Large intestine (tissue), 3 donors: ENCODE measurements around the gene IPO11. TPM values are rescaled to one million over a fixed set of nuclear protein-coding genes. Genes with fewer than 3 reads are reported as not detected.

Experiments used
- DNase-seq, 2 donors: peaks; one replicate each; pipeline versions ENCODE4 v3.0.0 to v3.0.0-alpha.2; 2013
- H3K27ac ChIP-seq: one replicate; pipeline ENCODE4 v1.5.1; 2013; ENCODE audit warnings: low read length
- H3K27me3 ChIP-seq: 2 replicates; pipeline ENCODE4 v1.6.1; 2013; ENCODE audit warnings: low read length; ENCODE audit not compliant: control insufficient read depth, insufficient read depth
- H3K36me3 ChIP-seq: 2 replicates; pipeline ENCODE4 v1.6.1; 2013; ENCODE audit warnings: low read length; ENCODE audit not compliant: control insufficient read depth, insufficient read depth
- H3K4me1 ChIP-seq: one replicate; pipeline ENCODE4 v1.6.1; 2013; ENCODE audit warnings: low read length; ENCODE audit not compliant: control insufficient read depth, insufficient read depth
- H3K4me3 ChIP-seq: one replicate; pipeline ENCODE4 v1.5.1; 2013; ENCODE audit warnings: low read length
- H3K9me3 ChIP-seq: one replicate; pipeline ENCODE4 v1.6.1; 2013; ENCODE audit warnings: mild to moderate bottlenecking, low read depth, low read length, moderate library complexity; ENCODE audit not compliant: control insufficient read depth
- WGBS: methylation state at CpG from one replicate; pipeline ENCODE4 v1.1.5; 2013; ENCODE audit warnings: low lambda C conversion rate; ENCODE audit not compliant: insufficient coverage; 5-methylcytosine and 5-hydroxymethylcytosine counted together
- polyA plus RNA-seq: library from polyadenylated mRNA; unstranded; fragments of 120-200 nt; gene quantifications from one replicate; pipeline ENCODE4 v1.2.1, GENCODE V29; 2013

IPO11 gene
- polyA plus RNA-seq, 1 donor, result 20.9 TPM

GRCh38 chr5:62431735-62432620 lies 19.4 kb downstream of the IPO11 start:
- 90% methylated on average over 4 of the region's 11 CpGs for whole genome bisulfite sequencing
- no peak overlapping the region for H3K4me3 ChIP-seq
- no peak overlapping the region for H3K27ac ChIP-seq
- no peak for DNase-seq
- no peaks in the 10 kb centered on the region for H3K36me3 ChIP-seq
- no peaks in the 10 kb centered on the region for H3K9me3 ChIP-seq
- no peaks in the 10 kb centered on the region for H3K27me3 ChIP-seq
- no peaks in the 10 kb centered on the region for H3K4me1 ChIP-seq

DNA sequence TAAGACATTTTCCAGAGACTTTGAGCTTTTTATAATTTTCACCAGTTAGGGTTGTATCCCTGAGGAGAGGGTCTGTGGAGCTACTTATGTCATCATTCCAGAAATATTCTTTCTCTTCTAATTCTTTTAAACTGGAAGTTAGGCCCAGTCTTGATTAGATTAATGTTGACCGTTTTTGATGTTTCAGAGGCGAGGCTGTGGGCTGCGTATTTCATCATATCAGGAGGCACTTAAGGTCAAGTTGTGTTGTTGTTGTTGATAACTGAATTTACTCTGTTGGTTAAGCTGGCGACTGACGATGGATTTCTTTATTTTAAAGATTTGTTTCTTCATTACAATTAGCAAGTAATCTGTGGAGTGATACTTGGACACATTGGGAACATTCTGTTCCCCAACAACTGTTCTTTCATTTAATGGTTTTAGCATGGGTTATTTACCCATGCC lies 20.1 kb downstream of the IPO11 start:
- no peak overlapping the region for H3K27ac ChIP-seq
- no peaks in the 10 kb centered on the region for H3K27me3 ChIP-seq
- no peak for DNase-seq

GRCh38 chr5:62448528-62448927 lies 36.0 kb downstream of the IPO11 start:
- peaks cover 13% of the 10 kb centered on the region for H3K36me3 ChIP-seq
- WGBS, result no CpG with 5 or more reads among the region's 5 CpGs
- no peaks in the 10 kb centered on the region for H3K4me1 ChIP-seq
- H3K9me3 ChIP-seq, result no peaks in the 10 kb centered on the region
- no peak overlapping the region for H3K4me3 ChIP-seq
- H3K27ac ChIP-seq, result no peak overlapping the region
- no peak for DNase-seq
- H3K27me3 ChIP-seq, result no peaks in the 10 kb centered on the region

More for the DNA sequence above, 20.1 kb downstream of the IPO11 start:
- H3K9me3 ChIP-seq, result no peaks in the 10 kb centered on the region
- H3K4me1 ChIP-seq, result no peaks in the 10 kb centered on the region
- H3K4me3 ChIP-seq, result no peak overlapping the region
- WGBS, result 100% methylated on average over 2 of the region's 5 CpGs
- H3K36me3 ChIP-seq, result no peaks in the 10 kb centered on the region

DNA sequence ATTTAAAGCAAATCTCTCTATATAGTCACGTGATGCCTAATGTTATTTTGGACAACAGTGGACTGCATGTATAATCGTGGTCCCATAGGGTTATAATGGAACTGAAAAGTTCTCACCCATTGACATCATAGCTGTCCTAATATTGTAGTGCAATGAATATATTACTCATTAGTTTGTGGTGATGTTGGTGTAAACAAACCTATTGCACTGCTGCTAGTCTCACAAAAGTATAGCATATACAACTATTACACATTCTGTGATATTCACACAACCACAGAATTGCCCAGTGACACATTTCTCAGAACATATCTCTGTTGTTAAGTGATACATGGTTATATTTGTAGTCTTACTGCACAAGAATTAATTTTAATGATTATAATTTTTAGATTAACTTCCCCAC lies 37.7 kb downstream of the IPO11 start:
- WGBS, result 100% methylated on average over 1 of the region's 2 CpGs
- H3K36me3 ChIP-seq, result peaks cover 13% of the 10 kb centered on the region
- DNase-seq, result no peak
- no peaks in the 10 kb centered on the region for H3K9me3 ChIP-seq
- no peak overlapping the region for H3K4me3 ChIP-seq
- no peaks in the 10 kb centered on the region for H3K4me1 ChIP-seq
- H3K27ac ChIP-seq, result no peak overlapping the region
- H3K27me3 ChIP-seq, result no peaks in the 10 kb centered on the region

- Histone ChIP-seq H3K9me3 (no peaks in the 10 kb centered on the region), H3K27ac (no peak overlapping the region), H3K36me3 (peaks cover 4% of the 10 kb centered on the region), H3K4me1 (no peaks in the 10 kb centered on the region), H3K4me3 (no peak overlapping the region), H3K27me3 (no peaks in the 10 kb centered on the region)
- no peak for DNase-seq
- no CpG with 5 or more reads among the region's 1 CpG for WGBS
These were observed 44.5 kb downstream of the IPO11 start for GRCh38 chr5:62457071-62457470.

- Histone ChIP-seq H3K9me3 (no peaks in the 10 kb centered on the region), H3K36me3 (no peaks in the 10 kb centered on the region), H3K27ac (no peak overlapping the region), H3K4me3 (no peak overlapping the region), H3K4me1 (no peaks in the 10 kb centered on the region), H3K27me3 (no peaks in the 10 kb centered on the region)
- peak in 1 of 2 donors; percentile 8 for DNase-seq
These were observed 48.0 kb downstream of the IPO11 start for GRCh38 chr5:62460578-62460983.

GRCh38 chr5:62461561-62461960 lies 49.0 kb downstream of the IPO11 start:
- no peak for DNase-seq
- Histone ChIP-seq H3K27ac (no peak overlapping the region), H3K4me1 (no peaks in the 10 kb centered on the region), H3K36me3 (no peaks in the 10 kb centered on the region), H3K27me3 (no peaks in the 10 kb centered on the region), H3K9me3 (no peaks in the 10 kb centered on the region), H3K4me3 (no peak overlapping the region)
- 79% methylated on average over 2 of the region's 4 CpGs for WGBS

DNA sequence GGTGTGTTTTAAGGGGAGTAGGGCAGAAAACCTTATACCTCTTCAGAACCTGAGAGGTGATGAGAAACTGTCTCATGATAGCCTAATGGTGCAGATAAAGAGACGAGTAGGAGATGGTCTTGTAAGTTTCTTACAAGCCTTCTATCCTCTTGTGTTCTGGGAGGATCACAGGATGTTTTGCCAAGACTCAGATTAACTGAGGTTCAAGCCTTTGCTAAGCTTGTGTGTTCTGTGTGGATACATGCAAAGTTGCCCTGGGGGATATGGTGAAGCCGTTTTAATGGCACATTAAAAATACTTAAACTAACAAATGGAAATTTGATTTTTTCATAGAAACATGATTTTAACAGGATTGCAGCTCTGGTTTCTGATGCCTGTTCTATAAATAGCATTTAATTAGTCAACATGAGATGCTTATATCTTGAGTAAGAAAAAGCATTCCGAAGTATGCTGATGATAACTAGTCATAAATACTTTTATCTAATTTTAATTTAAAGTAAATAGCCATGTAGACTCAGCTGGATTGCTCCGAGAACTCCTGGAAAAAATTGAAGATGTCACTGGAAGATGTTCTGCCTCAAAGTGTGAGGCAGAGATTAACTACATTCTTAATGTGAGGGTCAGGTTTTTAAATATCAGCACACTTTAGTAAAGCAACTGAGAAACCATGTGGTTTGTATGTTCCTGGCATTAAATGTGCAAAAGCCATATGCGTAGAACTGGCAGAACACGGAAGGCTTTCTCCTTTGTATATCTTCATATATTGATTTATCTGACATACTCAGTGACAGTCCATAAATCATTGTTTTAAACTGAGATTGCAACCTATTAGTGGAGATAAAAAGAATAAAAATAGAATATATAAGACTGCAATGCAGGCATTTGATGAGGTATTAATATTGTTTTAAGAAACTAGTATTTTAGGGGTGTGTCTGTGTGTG lies 53.7 kb downstream of the IPO11 start:
- Histone ChIP-seq H3K4me3 (no peak overlapping the region), H3K27ac (no peak overlapping the region), H3K9me3 (no peaks in the 10 kb centered on the region), H3K4me1 (no peaks in the 10 kb centered on the region), H3K36me3 (peaks cover 10% of the 10 kb centered on the region), H3K27me3 (no peaks in the 10 kb centered on the region)
- 100% methylated on average over 1 of the region's 6 CpGs for WGBS
- DNase-seq, result no peak

DNA sequence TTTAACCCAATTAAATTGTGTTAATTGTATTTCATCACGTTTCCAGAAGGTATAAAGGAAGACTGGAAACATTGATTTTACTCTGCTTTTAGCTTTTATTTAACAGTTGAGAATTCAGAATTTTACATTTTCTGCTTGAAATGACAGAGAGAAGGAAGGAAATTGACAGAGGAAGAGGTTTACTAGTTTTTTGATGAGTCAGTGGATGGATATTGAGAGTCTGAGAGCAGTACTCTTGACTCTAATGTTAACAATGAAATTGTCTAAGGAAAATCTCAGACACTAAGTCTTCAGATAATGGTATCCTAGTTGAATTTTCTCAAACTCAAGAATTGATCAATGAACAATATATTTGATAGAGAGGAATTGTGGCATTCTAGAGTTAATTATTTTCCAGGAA lies 60.6 kb downstream of the IPO11 start:
- no peak overlapping the region for H3K27ac ChIP-seq
- peaks cover 5% of the 10 kb centered on the region for H3K36me3 ChIP-seq
- no peaks in the 10 kb centered on the region for H3K4me1 ChIP-seq
- no peaks in the 10 kb centered on the region for H3K27me3 ChIP-seq
- no peak overlapping the region for H3K4me3 ChIP-seq
- no peaks in the 10 kb centered on the region for H3K9me3 ChIP-seq
- no peak for DNase-seq
- 100% methylated on average over 1 of the region's 1 CpG for WGBS

DNA sequence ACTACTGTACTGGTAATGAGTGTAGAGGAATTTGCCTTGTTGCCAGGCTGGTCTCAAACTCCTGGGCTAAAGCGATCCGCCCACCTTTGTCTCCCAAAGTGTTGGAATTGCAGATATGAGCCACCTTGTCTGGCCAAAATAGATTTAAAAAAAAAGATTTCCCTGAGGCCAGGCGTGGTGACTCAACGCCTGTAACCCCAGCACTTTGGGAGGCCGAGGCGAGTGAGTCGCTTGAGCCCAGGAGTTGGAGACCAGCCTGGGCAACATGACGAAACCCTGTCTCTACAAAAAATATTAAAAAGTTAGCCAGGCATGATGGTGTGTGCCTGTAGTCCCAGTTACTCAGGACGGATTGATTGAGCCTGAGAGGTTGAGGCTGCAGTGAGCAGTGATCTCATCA lies 62.5 kb downstream of the IPO11 start:
- Histone ChIP-seq H3K9me3 (no peaks in the 10 kb centered on the region), H3K27ac (no peak overlapping the region), H3K27me3 (no peaks in the 10 kb centered on the region), H3K36me3 (peaks cover 5% of the 10 kb centered on the region), H3K4me3 (no peak overlapping the region), H3K4me1 (no peaks in the 10 kb centered on the region)
- DNase-seq, result no peak
- no CpG with 5 or more reads among the region's 9 CpGs for WGBS
